ENCODE results near the gene MMD.
"Not testable (repeated sequence)": the region's sequence is repeated elsewhere in the genome, so short reads cannot be mapped to it uniquely, and the experiment has no call there.

MMD gene

DNA sequence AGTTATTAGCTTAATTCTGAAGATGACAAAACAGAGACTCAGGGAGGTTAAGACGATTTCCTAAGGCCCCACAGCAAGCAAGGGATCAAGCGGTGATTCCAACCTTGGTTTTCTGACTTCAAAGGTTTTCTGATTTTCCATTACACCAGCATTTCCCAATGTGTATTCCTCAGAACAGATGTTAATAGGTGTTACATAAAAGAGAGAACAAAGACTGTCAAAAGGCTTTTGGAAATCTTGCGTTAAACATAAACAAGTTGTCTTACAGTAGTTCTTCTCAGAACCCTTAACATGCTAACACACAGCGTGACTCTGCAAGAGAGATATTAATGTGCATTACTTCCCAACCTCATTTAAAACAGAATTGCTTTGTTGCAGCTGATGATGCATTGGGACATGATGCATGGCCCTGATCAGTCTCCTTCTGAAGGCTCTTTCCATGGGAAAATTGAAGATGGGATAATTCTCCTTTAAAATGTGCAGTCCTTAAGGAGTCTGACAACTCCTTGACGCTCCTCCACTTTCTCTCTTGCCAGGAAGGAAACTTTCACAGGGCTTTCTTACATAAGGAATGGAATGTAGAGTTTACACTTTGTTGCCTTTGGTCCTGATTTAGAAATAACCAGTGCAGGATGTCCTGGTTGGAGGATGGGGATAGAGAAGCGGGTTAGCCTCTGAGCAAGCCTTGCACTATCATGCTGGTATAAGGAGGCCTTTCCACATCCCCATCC lies 21.5 kb upstream of the MMD start:
- DNase-seq: no peak

DNA sequence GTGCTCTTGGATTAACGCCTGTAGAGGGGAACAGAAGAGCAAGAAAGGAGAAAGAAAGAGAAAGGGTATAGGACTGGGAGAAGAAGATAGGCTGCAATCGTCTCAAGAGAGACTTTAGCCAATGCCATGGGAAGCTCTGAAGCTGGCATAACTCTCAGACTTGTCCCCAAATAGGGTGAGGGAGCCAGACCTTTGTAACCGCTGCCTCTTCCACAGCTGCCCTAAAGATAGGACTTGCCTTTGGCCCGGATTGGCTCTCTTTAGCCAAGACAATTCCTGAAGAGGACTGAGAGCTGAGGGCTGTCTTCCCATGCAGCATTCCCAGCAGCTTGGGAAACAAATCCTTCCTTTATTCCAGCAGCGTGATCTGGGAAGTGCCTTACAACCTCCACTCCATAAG lies 20.8 kb upstream of the MMD start:
- no peak for DNase-seq

GRCh38 chr17:55441544-55441943 lies 19.9 kb upstream of the MMD start:
- DNase-seq: no peak

DNA sequence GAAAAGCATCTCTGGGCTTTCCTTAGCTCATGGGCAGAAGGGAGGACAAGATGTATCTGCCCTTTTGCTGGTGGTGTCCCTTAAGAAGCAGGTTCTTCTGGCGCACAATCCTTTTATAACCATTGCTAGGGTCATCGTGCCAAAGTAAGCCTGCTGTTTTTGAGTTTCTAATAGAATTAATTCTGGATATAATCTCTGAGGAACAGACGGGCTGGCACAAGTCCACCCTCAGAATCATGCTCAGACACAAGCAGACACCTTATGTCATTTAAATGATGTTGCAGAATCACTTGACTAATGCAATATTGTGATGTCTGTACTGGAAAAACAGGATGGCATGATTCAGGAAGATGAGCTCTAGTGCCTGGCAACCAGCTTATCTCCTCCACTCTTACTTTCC lies 18.8 kb upstream of the MMD start:
- no peak for DNase-seq

- no peak for DNase-seq
Measured at GRCh38 chr17:55437159-55437605, 15.5 kb upstream of the MMD start.

DNA sequence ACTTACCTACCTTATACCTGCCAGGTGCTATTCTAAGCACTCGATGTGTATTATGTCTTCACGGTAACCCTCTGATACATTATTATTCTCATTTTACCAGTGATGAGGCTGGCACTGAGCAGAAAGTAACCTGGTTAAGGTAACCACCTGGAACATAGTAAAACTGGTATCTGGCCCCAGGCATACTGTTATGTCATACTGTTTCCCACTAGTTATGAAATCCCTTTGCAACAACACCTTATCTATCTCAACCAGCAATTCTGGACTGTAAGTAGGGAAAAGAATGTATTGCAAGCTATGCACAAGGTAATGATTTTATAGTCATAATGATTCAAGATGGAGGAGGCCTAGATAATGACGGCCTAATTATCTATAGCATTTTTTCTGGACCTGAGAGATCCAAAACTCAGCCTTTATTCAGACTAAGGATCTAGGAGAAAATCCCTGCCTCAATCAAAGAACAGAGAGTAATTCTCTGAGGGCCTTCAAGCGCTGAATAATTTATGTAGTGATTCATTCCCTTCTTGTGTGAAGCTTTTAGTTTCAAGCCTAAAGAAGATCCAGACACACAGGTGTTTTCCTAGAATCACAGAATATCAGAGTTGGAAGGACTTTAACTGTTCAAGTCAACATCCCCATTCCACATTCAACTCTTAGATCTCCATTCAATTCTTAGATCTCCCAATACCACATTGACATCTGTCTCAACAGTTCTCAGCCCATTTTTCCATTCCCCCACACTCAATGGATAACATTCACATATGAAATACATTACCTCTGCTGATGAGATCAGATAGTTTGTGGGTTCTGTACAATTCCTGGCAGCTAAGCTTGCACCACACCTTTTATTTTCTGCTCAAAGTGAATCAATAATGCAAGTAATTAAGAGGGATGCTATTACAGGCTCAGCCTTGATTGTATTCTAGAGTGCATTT lies 14.9 kb upstream of the MMD start:
- no peak for DNase-seq

DNA sequence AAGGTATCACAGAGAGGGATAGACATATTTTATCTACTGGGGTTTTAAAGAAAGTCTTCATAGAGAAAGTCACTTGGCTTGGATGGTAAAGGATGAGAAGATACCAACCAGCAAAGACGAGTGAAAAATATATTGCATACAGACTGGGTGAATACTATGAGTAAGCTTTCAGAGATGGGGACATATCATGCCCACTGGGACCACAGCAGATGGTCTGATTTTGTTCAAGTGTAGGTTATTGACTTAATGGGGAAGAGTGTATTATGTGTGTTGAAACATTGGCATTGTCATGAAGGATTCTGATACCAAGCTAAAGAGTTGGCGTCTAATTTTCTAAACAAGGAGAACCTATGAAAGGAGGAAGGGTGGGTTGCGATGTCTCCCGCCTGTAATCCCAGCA lies 13.8 kb upstream of the MMD start:
- DNase-seq: no peak

DNA sequence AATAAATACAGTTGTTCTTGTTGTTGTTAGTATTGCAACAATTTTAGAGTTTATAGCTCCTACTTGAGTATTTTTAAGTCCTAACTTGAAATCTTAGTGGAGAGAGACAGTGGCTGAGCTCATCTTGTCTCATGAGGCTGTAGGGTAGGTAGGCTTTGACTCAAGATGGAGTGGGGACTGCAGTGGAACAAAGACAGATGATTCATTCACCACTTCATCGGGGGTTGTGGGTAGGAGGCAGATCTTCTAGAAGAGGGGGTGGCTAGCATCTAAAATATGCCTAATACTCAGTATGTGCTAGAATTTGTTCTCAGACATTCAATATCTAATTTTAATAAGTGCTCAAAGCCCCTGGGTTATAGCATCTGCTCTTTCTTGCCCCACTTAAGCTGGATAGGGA lies 13.1 kb upstream of the MMD start:
- DNase-seq: peak; percentile 27

DNA sequence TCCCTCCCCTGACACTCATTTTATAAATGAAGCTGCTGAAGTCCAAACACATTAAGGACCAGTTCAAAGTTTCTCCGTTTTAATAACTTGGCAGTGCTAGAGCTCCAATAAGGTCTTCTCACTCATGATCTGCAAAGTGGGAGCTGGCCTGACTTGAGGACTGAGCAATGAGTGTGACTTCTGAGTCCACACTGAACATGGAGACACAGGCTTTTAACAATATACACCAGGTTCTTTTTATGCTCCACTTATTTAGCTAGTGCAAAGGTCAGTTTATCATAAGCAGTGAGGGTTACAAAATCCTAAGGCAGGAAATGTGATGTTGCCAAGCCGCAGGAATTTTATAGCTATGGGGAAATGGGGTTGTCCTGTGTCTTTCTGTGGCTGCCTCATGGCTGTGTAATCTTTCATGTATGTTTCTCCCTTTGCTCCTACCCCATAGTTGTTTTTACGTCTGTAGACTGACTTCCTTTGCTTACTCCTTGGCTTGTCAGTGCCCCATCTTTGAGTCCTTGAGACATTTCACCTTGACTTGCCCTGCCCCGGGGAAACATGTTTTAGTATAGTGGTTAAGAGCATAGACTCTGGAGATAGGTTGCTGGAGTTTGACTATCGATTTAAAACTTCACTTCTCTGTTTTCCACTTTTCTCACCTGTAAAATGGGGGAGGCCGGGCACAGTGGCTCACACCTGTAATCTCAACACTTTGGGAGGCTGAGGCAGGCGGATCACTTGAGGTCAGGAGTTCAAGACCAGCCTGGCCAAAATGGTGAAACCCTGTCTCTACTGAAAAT lies 12.2 kb upstream of the MMD start:
- no peak for DNase-seq

DNA sequence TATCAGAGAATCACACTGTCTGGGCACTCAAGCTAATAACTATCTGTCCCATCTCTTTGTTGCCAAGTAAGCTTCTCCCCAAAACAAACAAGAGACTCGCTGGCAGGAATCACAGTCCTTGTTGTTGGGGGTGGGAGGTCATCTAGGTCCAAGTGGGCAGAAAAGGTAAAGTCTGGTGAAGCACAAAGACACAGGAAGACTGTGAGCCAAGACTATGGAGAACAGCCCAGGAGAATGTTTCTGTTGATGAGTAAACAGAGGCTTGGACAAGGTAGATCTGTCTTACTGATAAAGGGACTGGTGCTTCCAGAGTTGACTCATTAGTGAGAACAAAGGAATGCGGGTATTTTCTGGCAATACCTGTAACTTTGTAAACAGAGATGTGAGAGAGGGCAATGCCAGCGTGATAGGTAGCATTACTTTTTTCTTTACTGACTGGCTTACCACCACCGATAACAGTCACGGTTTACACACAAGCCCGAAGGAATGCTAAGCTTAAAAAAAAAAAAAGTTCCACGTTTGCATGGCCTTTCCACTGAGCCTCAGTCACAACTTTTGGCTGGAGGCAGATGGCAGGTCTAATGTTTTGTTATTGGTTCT lies 11.5 kb upstream of the MMD start:
- no peak for DNase-seq

DNA sequence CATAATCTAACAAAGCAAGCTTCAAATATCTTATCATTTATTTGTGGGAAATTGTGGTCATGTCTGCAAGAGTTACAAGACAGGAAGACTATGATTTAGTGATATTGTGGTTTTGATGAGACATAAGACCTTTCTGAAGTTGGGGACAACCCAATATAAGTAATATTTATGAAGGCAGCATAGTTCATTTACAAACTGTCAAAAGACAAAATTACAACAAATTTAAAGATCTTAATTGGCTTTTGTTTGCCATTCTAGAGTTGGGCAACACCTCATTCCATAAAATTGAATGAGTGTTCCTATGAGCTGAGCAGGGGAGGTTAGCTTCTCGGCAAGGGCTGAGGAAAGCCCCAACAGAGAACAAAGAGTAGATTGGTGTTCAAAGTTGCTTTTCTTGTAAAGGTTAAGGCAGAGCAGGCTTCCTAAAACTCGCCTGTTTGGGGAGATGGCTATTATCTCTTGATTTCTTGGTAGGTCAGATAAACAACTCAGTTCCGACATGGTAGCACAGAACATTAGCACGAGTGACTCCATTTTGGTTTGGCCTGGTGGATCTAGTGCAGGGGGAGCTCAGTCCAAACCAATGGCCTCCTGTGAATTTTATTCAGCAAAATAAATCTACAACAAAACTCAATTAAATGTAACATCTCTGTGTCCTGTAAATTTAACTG lies 10.9 kb upstream of the MMD start:
- DNase-seq: no peak

DNA sequence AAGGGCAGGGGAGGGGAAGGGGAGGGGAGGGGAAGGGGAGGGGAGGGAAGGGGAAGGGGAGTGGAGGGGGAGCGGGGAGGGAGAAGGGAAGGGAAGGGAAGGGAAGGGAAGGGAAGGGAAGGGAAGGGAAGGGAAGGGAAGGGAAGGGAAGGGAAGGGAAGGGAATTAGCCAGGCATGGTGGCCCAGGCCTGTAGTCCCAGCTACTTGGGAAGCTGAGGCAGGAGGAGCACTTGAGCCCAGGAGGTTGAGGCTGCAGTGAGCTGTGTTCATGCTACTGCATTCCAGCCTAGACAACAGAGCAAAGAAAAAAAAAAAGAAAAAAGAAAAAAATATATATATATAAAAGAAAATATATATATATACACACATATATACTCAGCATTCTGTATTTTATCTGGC lies 10.3 kb upstream of the MMD start:
- not testable (repeated sequence) for DNase-seq

- no peak for DNase-seq
Measured at GRCh38 chr17:55430541-55431288, 9.1 kb upstream of the MMD start.

- no peak for DNase-seq
Measured at GRCh38 chr17:55427587-55427882, 5.9 kb upstream of the MMD start.

DNA sequence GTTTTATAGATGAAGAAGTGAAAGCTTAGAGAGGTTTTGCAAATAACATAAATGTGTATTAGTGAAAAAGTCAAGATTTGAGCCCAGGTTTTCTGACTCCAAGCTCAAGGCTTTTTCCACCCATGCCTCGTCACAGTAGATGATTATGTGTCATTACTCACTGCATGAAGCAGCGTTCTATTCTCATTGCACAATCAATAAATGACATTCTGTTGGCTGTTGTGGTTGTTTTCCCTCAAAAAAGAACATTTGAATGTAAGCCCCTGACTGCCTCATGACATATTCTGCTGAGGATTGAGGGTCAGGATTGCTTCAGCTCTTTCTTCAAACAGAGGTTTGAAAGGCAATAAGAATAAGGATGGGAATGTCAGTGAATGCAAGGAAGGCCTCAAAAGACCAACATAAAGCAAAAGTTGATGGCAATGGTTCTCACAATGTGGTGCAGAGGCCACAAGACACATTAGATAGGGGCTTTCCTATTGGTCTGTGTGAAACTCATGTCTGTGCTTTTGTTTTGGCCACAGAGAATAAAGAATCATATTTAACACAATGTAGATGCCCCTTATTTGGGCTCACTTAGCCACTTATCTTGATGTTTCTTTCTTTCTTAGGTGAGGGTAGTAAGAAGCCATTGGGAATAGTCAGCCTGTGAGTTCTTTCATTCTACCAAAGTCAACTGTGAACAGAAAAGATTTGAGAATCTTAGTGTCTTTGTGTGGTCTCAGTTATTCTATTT lies 5.4 kb upstream of the MMD start:
- DNase-seq: no peak

GRCh38 chr17:55424893-55425540 lies 3.4 kb upstream of the MMD start:
- DNase-seq: no peak

- DNase-seq: no peak
Measured at GRCh38 chr17:55423535-55423934, 1.9 kb upstream of the MMD start.

DNA sequence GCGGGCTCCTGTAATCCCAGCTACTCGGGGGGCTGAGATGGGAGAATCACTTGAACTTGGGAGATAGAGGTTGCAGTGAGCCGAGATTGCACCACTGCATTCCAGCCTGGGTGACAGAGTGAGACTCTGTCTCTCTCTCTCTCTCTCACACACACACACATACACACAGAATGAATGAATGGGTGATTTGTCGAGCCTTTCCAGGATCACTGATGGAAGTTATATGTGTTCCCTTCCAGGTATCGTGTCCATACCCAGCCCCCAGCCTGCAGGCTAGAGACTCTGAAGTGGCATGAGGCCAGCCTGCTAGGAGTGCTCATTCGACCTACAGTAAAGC lies 1.2 kb upstream of the MMD start:
- not testable (repeated sequence) for DNase-seq

DNA sequence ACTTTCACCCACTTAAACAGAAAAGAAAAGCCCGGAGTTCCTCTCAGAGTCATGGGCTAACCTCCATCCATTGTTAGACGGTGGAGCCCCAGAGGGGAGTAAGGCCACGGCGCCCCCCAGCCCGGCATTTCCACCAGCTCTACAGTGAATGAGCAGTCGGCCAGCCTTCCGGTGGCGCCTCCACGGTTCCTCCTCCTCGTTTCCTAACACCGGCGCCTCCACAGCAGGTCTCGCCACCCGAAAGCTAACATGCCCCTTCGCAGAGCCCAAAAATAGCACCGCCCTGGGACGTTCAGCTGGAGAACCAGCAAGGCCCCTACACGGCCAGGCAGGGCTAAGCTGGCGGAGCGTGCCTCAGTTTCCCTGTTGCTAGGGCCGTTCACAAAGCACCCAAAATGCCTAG lies 858 bp downstream of the MMD start:
- peak; percentile 63 for DNase-seq

- DNase-seq: peak; percentile 16
Measured at GRCh38 chr17:55420067-55420775, 1.4 kb downstream of the MMD start.

Measured in stimulated activated CD4-positive, alpha-beta T cell treated with anti-CD3 and anti-CD28 coated beads, Interleukin-15, amount 100 ng/mL, for 24 hours (primary cell).